HG02973 (cell line): Measurements from ENCODE around the gene KCNT1.

Experiments used
- ATAC-seq: cut with Tn5 transposase; IDR thresholded peaks from one replicate; pipeline ENCODE4 v1.9.1; 2021; ENCODE audit warnings: moderate library complexity; ENCODE audit not compliant: unreplicated experiment

Gene KCNT1

GRCh38 chr9:135794057-135794335, 92.0 kb downstream of the KCNT1 start:
- ATAC-seq = no peak

DNA sequence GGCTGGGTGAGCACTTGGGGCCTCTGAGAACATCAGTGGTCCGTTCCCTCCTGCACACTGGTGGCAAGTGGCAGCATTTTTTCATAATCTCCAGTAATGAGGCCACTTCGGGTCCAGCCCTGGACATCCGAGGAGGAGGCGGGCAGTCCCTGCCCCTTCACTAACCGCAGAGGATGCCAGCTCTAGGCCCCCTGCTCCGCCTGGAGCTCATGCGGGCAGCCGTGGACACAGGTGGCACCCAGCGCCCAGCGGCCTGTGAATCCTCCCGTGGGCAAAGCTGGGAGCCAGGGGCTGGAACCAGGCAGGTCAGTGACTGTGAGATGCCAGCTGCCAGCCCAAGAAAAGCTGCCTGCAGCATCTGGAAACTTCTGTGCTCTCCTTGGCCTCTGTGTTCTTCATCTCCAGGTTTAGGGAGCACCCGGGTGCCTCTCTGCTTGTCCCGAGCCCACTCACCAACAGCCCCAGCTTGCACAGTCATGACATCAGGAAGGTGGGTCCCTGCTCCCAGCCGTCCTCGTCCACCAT, 92.4 kb downstream of the KCNT1 start:
- ATAC-seq = no peak

- no peak for ATAC-seq
Measured at GRCh38 chr9:135795391-135795790, 93.4 kb downstream of the KCNT1 start.

DNA sequence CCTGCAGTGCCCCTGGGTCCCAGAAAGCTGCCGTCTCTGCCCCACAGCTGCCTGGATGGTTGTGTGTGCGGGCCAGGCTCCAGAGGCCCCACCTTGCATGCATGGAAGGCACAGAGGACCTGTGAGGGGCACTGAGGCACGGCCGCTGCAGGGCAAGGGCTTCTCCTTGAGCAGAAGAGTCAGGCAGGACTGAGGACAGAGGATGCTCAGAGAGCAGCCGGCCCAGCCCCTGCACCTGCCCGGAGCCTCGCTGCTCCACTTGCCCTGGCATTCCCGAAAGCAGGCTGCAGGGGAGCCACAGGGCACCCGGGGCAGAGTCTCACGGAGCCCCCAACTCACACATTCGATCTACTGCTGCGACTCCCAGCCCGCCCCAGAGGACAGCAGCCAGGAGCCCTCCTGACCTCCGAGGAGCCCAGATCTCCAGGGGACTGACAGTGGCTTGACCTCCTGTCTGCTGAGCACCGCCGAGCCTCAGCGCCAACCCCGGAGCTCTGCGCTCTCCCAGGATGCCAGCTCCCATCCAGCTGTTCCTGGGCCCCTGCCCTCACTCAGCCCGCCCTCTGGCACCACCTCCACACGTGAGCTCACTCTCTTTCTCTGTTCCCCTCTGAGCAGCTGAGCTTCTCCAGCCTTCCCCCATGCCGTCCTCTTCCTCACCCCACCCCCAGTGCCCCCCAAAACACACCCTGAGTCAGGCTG, 95.0 kb downstream of the KCNT1 start:
- no peak for ATAC-seq

GRCh38 chr9:135797507-135798262, 95.7 kb downstream of the KCNT1 start:
- no peak for ATAC-seq

GRCh38 chr9:135798263-135798585, 96.2 kb downstream of the KCNT1 start:
- no peak for ATAC-seq

GRCh38 chr9:135799261-135799660, 97.3 kb downstream of the KCNT1 start:
- no peak for ATAC-seq

- ATAC-seq = no peak
Measured at GRCh38 chr9:135801070-135801469, 99.1 kb downstream of the KCNT1 start.

GRCh38 chr9:135802876-135803419, 101.0 kb downstream of the KCNT1 start:
- ATAC-seq = no peak

DNA sequence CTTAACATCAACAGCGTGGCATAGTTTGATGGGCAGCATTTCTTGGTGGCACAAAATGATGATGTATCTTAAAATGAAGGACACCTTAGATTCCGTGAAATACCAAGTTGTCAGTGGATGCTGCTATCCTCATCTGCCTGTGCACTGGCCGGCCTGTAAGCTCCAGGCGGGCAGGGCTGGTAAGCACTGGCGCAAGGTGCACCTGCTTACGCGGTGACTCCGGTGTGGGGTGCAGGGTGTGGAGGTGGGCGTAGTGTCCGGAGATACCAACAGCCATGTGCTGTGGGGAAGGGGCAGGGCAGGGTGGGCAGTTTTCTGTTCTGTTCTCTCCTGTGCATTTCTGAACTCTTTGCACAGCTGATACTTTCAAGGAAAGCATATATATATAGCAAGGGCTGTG, 101.5 kb downstream of the KCNT1 start:
- no peak for ATAC-seq

GRCh38 chr9:135804581-135805421, 102.8 kb downstream of the KCNT1 start:
- no peak for ATAC-seq

GRCh38 chr9:135805422-135806022, 103.5 kb downstream of the KCNT1 start:
- ATAC-seq = no peak

DNA sequence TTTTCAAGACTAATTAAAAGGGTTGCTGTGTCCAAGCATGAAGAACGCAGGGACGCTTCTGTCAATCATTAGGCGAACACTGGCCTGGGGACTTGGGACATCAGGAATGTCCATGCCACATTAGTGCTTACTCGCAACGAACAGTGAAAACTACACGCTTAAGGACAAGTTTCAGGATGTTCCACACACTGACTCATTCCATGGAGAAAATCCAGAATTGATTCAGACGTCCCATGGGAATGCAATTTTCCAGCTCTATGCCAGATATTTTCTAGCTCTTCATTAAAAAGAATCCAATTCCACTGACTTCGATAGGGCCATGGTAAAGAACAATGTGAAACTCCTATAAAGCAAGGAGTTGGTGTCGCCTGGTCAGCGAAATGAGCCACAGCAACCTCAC, 107.2 kb downstream of the KCNT1 start:
- ATAC-seq = no peak

DNA sequence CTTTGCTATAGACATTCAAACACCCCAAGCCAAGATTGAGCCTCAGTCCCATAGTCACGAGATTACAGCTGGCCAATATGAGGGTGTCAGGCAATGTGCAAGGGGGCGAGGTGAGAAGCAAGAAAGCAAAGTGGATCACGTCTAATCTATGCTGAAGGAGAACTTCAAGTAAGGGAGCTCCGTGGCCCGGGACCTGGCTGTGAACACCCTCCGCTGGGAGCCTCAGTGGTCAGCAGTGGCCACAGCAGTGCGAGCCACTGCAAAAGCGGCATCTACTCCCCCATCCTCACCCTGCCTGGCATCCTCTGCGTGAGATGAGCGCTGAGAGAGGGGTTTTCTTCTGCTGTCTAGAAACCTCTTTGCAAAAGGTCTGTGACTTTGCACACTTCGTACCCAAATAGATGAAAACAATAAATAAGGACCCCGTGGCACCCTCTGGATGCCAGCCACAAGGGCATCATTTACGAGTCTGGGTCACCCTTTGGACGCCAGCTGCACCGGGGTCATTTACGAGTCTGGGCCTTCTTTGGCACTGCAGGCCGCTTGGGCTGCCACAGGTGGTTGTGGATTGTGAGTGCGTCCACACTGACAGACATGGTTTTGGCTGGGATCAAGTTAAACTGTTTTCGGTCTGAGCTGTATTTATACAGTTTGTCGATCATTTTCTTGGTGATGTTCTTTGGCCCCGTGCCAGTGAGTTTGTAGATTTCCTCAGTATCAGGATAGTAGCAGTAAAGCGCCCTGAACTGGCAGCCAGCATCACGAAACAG, 109.0 kb downstream of the KCNT1 start:
- no peak for ATAC-seq

DNA sequence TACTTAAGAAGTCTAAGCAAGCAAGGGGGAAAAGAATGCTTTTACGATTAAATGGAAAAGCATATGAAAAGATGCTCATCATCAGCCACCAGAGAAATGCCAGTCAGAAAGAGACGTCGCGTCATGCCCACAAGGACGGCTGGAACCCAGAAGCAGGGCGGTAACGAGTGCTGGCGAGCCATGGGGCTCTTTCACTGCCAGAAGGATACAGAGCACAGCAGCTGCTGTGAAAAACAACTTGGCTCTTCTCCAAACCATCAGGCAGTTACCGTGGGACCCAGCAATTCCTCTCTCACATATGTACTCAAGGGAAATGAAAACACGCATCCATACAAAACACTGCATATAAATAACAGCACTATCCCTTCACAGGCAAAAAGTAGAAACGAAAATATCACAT, 109.8 kb downstream of the KCNT1 start:
- ATAC-seq = no peak

DNA sequence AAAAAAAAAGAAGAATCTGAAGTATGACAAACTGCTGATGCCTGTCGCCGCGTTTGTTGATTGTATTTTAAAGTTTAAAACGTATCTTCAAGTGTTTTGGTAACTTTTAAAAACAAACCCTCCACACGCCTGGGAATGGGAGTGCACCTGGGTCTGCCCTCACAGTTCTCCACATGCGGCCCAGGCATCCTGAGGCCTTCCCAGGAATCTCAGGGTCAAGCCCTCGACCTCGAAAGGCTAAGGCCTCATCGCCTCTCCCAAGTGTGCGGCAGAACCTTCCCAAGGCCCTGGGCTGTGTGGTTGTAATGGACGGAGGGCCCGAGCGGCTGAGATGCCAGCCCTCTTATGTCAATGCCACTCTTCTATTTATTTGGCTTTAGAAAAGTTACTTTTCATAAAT, 111.0 kb downstream of the KCNT1 start:
- no peak for ATAC-seq

GRCh38 chr9:135813671-135814290, 111.8 kb downstream of the KCNT1 start:
- ATAC-seq = no peak

DNA sequence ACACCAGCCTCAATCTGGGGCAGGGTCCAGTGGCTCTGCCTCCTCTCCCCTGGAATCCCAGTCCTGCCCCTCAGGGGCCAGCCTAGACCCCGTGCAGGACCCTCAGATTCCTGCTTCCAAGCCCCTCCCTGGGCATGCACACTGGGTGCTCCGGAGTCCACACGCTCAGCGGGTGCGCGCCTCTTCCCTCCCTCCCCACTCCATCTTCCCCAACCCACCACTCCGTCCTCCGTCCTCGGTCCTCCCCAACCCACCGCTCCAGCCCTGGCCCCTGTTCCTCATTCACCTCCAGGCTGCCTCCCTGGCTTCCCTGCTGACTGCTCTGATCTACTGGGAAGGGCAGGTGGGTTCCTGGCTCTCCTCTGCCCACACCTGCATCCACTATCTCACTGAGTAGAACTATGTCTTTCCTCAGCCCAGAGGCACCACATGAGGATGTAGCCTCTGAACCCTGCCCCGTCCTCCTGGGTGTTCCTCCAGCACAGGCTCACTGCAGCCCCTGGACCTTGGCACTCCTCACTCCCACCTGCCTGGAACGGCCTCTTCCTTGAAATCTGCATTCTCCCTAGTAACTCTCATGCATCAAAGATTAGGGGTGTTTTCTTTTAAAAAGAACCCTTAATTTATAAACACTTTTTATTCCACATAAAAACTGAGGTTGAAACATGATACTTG, 112.6 kb downstream of the KCNT1 start:
- no peak for ATAC-seq

DNA sequence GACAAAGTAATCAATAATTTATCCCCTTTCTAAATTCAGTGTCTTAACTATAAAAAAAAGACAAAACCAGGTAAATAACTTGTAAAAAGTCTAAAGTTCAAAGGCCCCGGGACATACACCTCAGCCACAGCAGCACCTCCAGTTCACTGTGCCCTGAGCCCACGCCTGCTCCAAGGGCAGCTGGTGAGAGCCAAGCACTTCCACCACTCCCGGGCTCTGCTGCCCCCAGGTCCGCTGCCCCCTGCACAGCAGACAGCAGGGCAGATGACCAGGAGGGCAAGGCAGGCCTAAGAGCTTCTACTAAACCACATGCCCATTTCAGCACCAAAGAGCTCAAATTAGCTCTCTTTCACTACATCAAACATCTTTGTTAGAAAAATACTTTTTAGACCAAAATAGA, 113.4 kb downstream of the KCNT1 start:
- no peak for ATAC-seq
